ENCODE results near the gene GSPT1.

- no peak for TF ChIP-seq CTCF (IDR thresholded peaks at IDR 0.05; ENCODE audit: low read depth, low read length)
- TF ChIP-seq EZH2phosphoT487 (IDR thresholded peaks at IDR 0.05; ENCODE audit: low read depth) = no peak
Measured at GRCh38 chr16:11862489-11862888, 53.3 kb downstream of the GSPT1 start.
